ENCODE measurements around the gene HDAC3.

DNA sequence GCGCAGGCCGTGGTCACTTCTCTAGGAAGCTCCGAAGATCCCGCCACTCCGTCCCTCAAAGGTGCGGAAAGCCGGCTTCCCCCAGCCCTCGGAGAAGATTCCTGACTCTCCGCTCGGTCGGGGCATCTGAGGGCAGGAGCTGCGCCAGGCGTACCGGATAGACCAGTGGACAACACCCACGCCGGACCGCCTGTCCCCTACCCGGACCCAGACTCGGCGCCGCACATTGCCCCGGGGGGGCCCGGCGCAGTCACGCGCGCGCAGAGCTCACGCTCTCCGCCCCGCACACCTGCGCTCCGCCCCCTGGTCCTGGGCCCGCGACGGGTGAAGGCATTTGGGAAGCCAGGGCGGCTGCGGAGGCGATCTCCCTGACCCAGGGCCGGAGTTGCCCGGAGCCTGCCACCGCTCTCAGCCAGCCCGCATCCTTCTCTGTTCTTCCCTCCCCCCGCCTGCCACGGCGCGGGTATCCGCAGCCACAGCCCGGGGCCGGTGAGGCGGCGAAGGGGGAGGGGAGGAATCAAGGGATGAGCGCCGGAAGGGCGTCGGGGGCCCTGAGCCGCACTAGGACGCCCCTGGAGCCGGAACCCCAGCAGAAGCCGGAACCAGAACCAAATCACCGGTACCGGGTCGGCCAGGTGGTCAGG, 596 bp upstream of the HDAC3 start:
- TF ChIP-seq CTCF (IDR thresholded peaks at IDR 0.05) (peak in 1 of 4 experiments; percentile 2), POLR2A (IDR thresholded peaks at IDR 0.05) (no peak)

Measured in gastroesophageal sphincter (tissue), 3 donors.